CD4-positive, alpha-beta T cell treated with Interferon alpha-2 for 1 hour (primary cell): ENCODE data around the gene TMTC4.
"Not testable (repeated sequence)": the region's sequence is repeated elsewhere in the genome, so short reads cannot be mapped to it uniquely, and the experiment has no call there.

ENCODE experiments used
- DNase-seq, 2 donors: peaks; one replicate each; pipeline ENCODE4 v3.0.0-alpha.2; 2020 to 2022

Gene TMTC4

DNA sequence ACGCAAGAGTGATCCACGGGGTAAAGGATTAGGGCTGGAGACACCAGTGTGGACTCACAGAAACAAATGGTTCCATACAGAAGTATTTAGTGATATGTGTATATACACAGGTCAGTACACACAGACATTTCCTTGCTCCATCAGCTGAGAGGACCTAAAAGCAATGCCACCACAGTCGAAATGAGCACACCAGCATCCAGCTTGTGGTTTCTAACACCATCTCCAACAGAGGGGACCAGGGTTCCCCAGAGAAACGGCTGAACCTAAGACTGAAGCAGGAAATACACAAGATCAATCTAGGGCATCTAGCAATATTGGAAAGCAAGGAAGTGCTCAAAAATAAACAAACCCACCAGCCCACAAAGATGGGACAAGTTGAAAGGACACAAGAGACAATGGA, 93.6 kb downstream of the TMTC4 start:
- no peak for DNase-seq

DNA sequence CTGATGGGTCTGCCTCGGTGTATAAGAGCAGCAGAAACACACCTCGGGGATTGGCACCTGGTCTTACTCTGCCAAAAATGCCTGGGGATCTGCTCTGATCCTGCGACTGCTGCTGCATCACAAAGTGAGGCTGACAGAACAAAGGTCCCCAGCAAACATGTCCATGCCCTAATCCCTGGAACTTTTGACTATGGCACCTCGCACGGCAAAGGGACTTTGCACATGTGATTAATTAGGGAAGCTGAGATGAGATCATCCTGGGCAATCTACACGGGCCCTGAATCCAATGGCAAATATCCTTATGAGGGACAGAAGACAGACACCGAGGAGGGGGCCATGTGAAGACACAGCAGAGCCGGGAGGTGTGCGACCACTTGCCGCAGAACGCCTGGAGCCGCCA, 94.5 kb downstream of the TMTC4 start:
- no peak for DNase-seq

DNA sequence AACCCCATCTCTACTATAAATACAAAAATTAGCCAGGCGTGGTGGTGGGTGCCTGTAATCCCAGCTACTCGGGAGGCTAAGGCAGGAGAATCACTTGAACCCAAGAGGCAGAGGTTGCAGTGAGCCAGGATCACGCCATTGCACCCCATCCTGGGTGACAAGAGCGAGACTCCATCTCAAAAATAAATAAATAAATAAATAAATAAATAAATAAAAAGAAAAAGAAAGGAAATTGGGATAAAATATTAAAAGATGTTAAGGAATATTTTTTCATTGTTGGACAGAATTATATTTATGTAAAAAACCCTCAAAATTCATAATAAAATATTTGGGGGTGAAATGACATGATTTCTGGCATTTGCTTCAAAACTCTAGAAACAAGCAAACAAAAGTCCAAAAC, 97.4 kb downstream of the TMTC4 start:
- DNase-seq = not testable (repeated sequence)

DNA sequence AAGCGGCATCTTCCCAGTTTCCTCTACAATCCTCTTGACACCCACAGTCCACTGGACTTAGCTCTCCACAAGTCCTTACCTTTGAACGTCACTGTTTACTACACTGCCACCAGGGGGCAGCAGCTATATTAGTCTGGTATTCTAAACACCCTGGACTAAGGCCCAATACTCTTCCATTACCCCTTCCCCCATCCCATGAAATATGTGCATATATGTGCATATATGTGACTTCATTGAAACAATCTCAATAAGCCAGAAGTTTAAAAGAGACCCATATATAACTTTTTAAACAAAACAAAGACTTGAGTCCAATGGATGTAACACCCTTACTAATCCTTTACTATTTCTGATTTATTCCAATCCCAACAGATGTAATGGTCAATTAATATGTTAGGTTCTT, 101.5 kb downstream of the TMTC4 start:
- DNase-seq = peak; percentile 73 to 78

DNA sequence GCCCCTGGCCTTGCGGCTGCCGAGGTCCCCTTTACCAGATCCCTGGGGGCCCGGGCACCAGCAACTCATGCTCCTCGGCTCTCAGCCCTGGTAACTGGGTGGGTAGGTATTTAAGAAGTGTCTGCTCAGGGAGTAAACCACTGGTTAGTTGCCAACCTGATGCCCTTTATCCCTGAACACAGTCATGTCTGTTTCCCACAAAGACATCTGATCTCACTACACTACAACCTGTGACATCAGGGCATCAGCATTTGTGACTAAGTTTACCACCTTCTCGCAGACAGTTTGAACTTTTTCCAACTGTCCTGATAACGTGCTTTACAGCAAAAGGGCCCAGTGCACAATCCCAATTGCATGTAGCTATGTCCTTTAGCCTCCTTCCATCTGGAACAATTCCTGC, 108.1 kb downstream of the TMTC4 start:
- no peak for DNase-seq

DNA sequence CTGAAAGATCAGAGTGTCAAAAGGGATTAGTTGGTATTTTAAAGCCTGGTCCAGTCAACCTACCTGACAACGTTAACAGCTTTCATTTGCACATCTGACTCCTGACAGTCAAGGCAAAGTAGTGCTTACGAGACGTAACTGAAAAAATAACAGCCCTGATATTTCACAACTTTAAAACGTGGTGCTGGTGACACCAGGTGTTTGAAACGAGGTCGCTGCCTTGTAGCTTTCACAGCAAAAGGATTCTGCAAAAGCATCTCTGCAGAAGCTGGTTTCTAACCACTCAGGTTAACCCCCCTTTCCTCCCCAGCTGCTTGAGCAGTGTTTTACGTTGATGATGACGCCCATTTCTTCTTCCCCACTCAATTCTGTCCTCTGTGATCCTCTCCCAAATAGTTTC, 109.3 kb downstream of the TMTC4 start:
- no peak for DNase-seq

DNA sequence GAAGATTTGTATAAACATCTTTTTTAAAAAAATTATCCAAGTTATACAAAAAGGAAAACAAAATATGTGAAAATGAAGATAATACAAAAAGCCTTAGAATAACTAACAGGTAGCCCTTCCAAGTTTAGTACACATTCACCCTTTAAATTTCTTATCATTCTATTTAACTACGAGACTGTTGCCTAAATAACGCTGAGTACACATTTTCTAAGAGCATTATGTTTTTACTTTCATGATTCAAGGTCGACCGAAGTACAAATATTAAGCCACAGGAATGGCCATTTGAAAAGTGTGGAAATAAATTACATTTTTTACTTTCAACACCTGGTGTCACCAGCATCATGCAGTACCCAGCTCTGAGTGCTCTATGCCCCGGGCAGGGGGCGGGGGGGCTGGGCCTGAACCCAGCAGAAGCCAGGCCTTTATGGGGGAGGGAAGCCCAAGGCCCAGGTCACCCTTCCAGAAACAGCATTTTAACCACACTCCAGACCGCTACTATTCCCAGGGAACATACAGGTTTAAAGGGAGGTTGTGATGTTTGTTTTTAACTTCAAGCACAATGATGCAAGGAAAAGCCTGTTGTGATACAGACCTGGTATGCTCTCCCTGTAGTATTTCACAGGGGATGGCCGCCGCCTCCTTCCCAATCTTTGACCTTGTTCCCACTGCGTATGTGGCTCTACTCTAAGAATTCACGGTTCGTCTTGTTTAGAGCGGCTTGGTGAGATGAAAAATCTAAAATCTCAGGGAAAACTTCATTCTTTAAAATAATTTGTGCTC, 110.0 kb downstream of the TMTC4 start:
- DNase-seq = no peak

DNA sequence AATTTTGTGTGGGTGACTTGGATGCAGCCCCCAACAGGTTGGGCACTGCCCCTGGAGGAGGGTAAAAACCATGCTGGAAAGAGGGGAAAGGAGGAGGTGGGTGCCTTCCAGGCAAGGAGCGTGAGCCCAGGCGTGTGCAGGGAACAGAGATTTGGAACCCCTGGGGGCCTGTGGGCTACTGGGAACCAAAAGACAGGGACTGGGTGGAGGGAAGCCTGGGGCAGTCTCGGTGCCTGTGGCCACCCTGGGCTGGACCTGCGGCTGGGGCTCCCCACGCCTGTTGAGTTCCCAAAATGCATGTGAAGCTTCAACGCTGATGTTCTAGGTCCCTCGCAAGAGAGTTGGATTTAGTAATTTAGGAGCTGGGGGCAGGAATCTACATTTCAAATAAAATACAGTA, 110.8 kb downstream of the TMTC4 start:
- no peak for DNase-seq

DNA sequence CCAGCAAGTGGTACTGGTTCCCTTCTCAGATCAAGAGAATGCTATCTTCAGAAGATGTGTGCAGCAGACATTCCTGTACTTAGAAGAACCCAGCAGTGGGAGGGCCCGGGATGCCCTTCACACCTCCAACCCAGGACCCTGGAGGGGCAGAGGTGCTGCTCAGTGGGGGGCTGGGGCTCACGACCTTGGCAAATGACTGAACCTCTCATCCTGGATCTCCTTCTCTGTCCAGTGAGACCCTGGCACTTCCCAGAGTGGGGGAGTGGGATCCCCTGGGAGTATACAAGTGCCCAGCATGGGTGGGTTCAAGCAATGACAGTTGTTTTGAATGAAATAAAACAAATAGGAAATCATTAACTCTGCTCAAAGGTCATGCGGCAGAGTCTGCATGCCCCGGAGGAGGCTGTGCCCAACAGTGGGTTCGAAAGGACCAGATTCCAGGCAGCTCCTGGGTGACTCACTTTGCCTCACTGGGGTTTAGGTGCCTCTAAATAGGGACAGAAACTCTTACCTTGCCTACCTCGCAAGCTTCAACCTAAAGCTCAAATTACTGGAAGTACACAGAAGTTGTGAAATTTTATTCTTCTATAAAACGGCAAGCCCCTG, 112.9 kb downstream of the TMTC4 start:
- DNase-seq = no peak

DNA sequence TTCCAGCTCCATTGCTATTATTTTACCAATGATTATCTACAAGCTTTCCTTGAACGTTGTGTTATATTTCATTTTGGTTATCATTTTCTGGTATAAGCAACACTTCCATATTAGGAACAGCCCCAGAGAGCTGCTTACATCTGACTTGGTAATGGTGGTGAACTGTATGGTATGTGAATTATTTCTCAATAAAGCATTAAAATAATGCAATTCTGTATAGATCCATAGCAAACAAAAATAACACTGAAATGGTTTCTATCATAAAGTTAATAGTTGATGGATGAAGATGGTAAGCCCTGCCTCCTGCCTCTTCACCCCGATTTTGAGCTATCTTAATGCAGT, 113.5 kb downstream of the TMTC4 start:
- no peak for DNase-seq

DNA sequence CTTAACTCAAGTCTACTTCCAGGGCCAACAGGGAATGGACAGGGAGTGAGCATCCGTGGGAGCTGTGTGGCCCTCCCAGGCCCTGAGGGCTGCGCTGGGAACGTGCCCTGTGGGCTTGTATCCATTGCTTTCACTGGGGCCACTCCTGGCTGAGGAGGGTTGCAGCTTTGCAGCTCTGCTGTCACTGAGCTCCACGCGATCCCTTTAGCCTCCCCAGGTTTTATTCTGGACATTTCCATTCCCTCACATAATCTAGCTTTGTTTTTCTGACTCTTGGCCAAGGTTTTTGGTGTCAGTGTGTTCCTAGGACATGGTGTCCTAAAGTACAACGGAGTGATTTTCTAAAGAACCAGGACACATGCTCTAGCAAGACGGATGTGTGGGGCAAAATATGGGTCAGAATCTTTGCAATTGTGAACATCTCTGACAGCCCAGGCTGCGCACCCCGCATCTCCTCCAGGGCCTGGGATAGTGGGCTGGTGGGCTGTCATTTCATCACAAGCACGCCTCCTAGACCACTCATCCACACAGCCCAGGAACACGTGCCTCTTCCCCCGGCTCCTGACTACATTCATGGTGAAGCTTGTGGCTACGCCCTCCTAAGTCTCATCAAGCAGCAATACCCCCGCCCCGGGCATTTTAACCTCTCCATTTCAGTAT, 114.0 kb downstream of the TMTC4 start:
- no peak for DNase-seq

DNA sequence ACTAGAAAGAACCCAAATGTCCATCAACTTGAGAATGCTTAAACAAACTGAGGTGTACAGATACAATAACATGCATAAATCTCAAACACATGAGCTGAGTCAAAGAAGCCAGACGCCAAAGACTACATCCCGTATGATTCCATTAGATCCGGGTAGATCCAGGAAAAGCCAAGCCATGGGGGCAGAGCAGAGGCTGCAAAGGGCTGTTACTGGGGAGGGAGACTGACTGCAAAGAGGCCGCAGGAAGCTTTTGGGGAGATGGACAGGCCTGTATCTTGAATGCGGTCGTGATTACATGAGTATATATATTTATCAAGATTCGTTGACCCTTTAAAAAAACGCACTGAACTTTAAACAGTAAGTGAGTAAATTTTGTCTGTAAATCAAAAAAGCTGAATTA, 114.7 kb downstream of the TMTC4 start:
- DNase-seq = no peak
